GM12872 (cell line): ENCODE results near the gene LHFPL3.

Experiments
- CTCF ChIP-seq: IDR thresholded peaks from 3 replicates; pipeline ENCODE4 v1.5.1; 2011; ENCODE audit warnings: low read depth, mild to moderate bottlenecking, low read length, moderate library complexity; ENCODE audit not compliant: insufficient read depth

LHFPL3 gene

GRCh38 chr7:104886651-104887050 is 558.2 kb downstream of the LHFPL3 start:
- TF ChIP-seq CTCF = no peak

GRCh38 chr7:104890216-104890615 is 561.8 kb downstream of the LHFPL3 start:
- no peak for TF ChIP-seq CTCF

- TF ChIP-seq CTCF = no peak
Measured at GRCh38 chr7:104891949-104892348, 563.5 kb downstream of the LHFPL3 start.

- no peak for TF ChIP-seq CTCF
Measured at GRCh38 chr7:104894314-104894713, 565.9 kb downstream of the LHFPL3 start.

GRCh38 chr7:104894726-104895521 is 566.5 kb downstream of the LHFPL3 start:
- TF ChIP-seq CTCF = no peak

GRCh38 chr7:104895522-104896236 is 567.3 kb downstream of the LHFPL3 start:
- TF ChIP-seq CTCF = no peak

GRCh38 chr7:104898434-104898833 is 570.0 kb downstream of the LHFPL3 start:
- TF ChIP-seq CTCF = no peak
